ENCODE results near the gene MDFIC2. TPM values are rescaled to one million over a fixed set of nuclear protein-coding genes. Genes with fewer than 3 reads are reported as not detected.

Gene MDFIC2
- total and polyA plus RNA-seq, 2 donors (not counting 3 experiments of a cell fraction or from before 2014, with no cell fraction given): not detected

GRCh38 chr3:70298385-70298784 is 14.1 kb downstream of the MDFIC2 start:
- Histone ChIP-seq H3K79me2 (ENCODE audit: control insufficient read depth, insufficient read depth, low read length) (no peaks in the 10 kb centered on the region), H3K9ac (replicated peaks; ENCODE audit: extremely low read depth, insufficient read depth, low read length) (no peak overlapping the region), H3K4me3 (replicated peaks in 1 of 3; ENCODE audit: insufficient read depth in 1 of 3, low read depth in 1 of 3, low read length in 3 of 3) (no peak overlapping the region), H3K4me2 (ENCODE audit: insufficient read depth, low read length) (no peak overlapping the region), H3K4me1 (ENCODE audit: control insufficient read depth, extremely low read depth, insufficient read depth, low read length) (no peaks in the 10 kb centered on the region), H3K9me1 (replicated peaks; ENCODE audit: control insufficient read depth, extremely low read depth, insufficient read depth, low read length) (no peaks in the 10 kb centered on the region), H3K27me3 (ENCODE audit: control insufficient read depth in 2 of 2, insufficient read depth in 2 of 2, low read length in 2 of 2) (no peaks in the 10 kb centered on the region), H3K27ac (ENCODE audit: insufficient read depth, low read depth, low read length) (no peak overlapping the region), H3K36me3 (ENCODE audit: control insufficient read depth in 2 of 2, extremely low read depth in 1 of 2, insufficient read depth in 2 of 2, low read length in 2 of 2) (no peaks in the 10 kb centered on the region), H2AFZ (ENCODE audit: low read depth, low read length) (peak overlapping the region; percentile 41), H4K20me1 (replicated peaks; ENCODE audit: control insufficient read depth, extremely low read depth, insufficient read depth, low read length) (no peaks in the 10 kb centered on the region), H3K9me3 (replicated peaks; ENCODE audit: control insufficient read depth, insufficient read depth, low read length) (no peaks in the 10 kb centered on the region)
- no TSS peak for BruUV-seq (replicated peaks)
- TF ChIP-seq EZH2 (IDR thresholded peaks at IDR 0.05; ENCODE audit: borderline replicate concordance, low read depth, low read length, severe bottlenecking) (no peak), GATA2 (IDR thresholded peaks at IDR 0.05; ENCODE audit: insufficient read depth, insufficient read length, low read depth, low read length) (no peak), POLR2A (IDR thresholded peaks at IDR 0.05; ENCODE audit: low read depth, low read length) (no peak), FOS (IDR thresholded peaks at IDR 0.05; ENCODE audit: borderline replicate concordance, insufficient read depth, low read length) (no peak), JUN (IDR thresholded peaks at IDR 0.05; ENCODE audit: borderline replicate concordance, insufficient read depth, insufficient read length, low read depth) (no peak), MYC (IDR thresholded peaks at IDR 0.05; ENCODE audit: low read depth, low read length) (no peak), CTCF (IDR thresholded peaks at IDR 0.05; ENCODE audit: extremely low read depth in 1 of 2, insufficient read depth in 1 of 2, low read depth in 1 of 2, low read length in 2 of 2) (no peak)
- TF ChIP-seq, protein P1, sequence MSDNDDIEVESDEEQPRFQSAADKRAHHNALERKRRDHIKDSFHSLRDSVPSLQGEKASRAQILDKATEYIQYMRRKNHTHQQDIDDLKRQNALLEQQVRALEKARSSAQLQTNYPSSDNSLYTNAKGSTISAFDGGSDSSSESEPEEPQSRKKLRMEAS (IDR thresholded peaks at IDR 0.05; ENCODE audit: insufficient read depth, insufficient read length): no peak
- peak; percentile 6 for DNase-seq (ENCODE audit: low read depth, low spot score)
- CTCF ChIA-PET: no interaction called here
- dilution Hi-C loops (cut with MboI; ENCODE audit: extremely low pct_ligation_motif_present, low sequenced_read_pairs) (no loop called here), intact Hi-C loops (cut with micrococcal nuclease) (no loop called here)
- POLR2A ChIA-PET: no interaction called here
- FAIRE-seq: no peak
